Keratinocyte (primary cell): Measurements from ENCODE around the gene TMEM109. TPM values are rescaled to one million over a fixed set of nuclear protein-coding genes. Genes with fewer than 3 reads are reported as not detected.

Source experiments
- DNase-seq: peaks from one replicate; pipeline ENCODE4 v3.0.0-alpha.2; 2011; ENCODE audit warnings: low read depth, missing footprints, low spot score
- FAIRE-seq: peaks from 2 replicates; lab custom pipeline; 2011; peaks lifted over from hg19 to GRCh38; lab: Jason Lieb, UNC
- H2AFZ ChIP-seq: 2 replicates; pipeline ENCODE4 v1.6.0; 2012; ENCODE audit warnings: low read length, control low read depth, inconsistent platforms; ENCODE audit not compliant: control insufficient read depth
- H3K27ac ChIP-seq: 2 replicates; pipeline ENCODE4 v1.5.1; 2011; ENCODE audit warnings: low read length; ENCODE audit not compliant: control insufficient read depth, insufficient read depth
- H3K27me3 ChIP-seq: 3 replicates; pipeline ENCODE4 v1.6.0; 2011; ENCODE audit warnings: low read length; ENCODE audit not compliant: control insufficient read depth, insufficient read depth; ENCODE audit errors: extremely low read depth
- H3K36me3 ChIP-seq, 2 experiments: 2 replicates in 1 of 2; 3 replicates in 1 of 2; pipeline ENCODE4 v1.5.1; 2011; ENCODE audit warnings: low read length in 2 of 2, mild to moderate bottlenecking in 1 of 2; ENCODE audit not compliant: control insufficient read depth in 2 of 2, insufficient read depth in 2 of 2; ENCODE audit errors: extremely low read depth in 1 of 2
- H3K4me1 ChIP-seq: 3 replicates; pipeline ENCODE4 v1.5.1; 2011; ENCODE audit warnings: low read length; ENCODE audit not compliant: control insufficient read depth, insufficient read depth; ENCODE audit errors: extremely low read depth
- H3K4me2 ChIP-seq: 3 replicates; pipeline ENCODE4 v1.6.0; 2011; ENCODE audit warnings: low read depth, low read length; ENCODE audit not compliant: control insufficient read depth, insufficient read depth; ENCODE audit errors: extremely low read depth
- H3K4me3 ChIP-seq, 3 experiments: fragments of 200-600 bp in 1 of 3; sonication (generic) in 1 of 3; 2 replicates in 2 of 3; 3 replicates in 1 of 3; pipeline ENCODE4 v1.5.1; 2011 to 2016; ENCODE audit warnings: low read length in 3 of 3, mild to moderate bottlenecking in 3 of 3, control low read depth in 2 of 3, inconsistent platforms in 1 of 3, low read depth in 1 of 3, mixed read lengths in 1 of 3, mixed run types in 1 of 3, moderate library complexity in 1 of 3; ENCODE audit not compliant: control insufficient read depth in 2 of 3, insufficient read depth in 2 of 3; ENCODE audit errors: extremely low read depth in 1 of 3
- H3K79me2 ChIP-seq: 2 replicates; pipeline ENCODE4 v1.6.0; 2012; ENCODE audit warnings: low read length; ENCODE audit not compliant: control insufficient read depth, insufficient read depth
- H3K9ac ChIP-seq: 3 replicates; pipeline ENCODE4 v1.6.0; 2011; ENCODE audit warnings: low read length; ENCODE audit not compliant: control insufficient read depth, insufficient read depth; ENCODE audit errors: extremely low read depth
- H3K9me1 ChIP-seq: 3 replicates; pipeline ENCODE4 v1.6.0; 2011; ENCODE audit warnings: low read length; ENCODE audit not compliant: control insufficient read depth, insufficient read depth; ENCODE audit errors: extremely low read depth
- H3K9me3 ChIP-seq: 2 replicates; pipeline ENCODE4 v1.5.1; 2012; ENCODE audit warnings: low read depth, low read length; ENCODE audit not compliant: control insufficient read depth
- H4K20me1 ChIP-seq: 3 replicates; pipeline ENCODE4 v1.6.0; 2011; ENCODE audit warnings: low read length; ENCODE audit not compliant: control insufficient read depth, insufficient read depth; ENCODE audit errors: extremely low read depth
- CTCF ChIP-seq, 3 experiments: IDR thresholded peaks in 1 of 3; conservative IDR thresholded peaks in 1 of 3; optimal IDR thresholded peaks in 1 of 3; 2 replicates in 2 of 3; 3 replicates in 1 of 3; pipeline versions ENCODE3 to v1.5.1; 2011; ENCODE audit warnings: low read length in 3 of 3, mild to moderate bottlenecking in 3 of 3, moderate library complexity in 2 of 3, control low read depth in 1 of 3, inconsistent platforms in 1 of 3; ENCODE audit not compliant: insufficient read depth in 2 of 3; ENCODE audit errors: extremely low read depth in 1 of 3
- EZH2 ChIP-seq: IDR thresholded peaks from one replicate; pipeline ENCODE4 v1.6.1; 2012; ENCODE audit warnings: inconsistent platforms, mild to moderate bottlenecking, low read length, moderate library complexity
- dilution Hi-C: fragments of 300-500 bp; cut with MboI; formaldehyde crosslinking; loops from one replicate; pipeline ENCODE4 v1.7.0; 2020; ENCODE audit warnings: low sequenced_read_pairs; ENCODE audit not compliant: extremely low pct_ligation_motif_present
- polyA plus RNA-seq, 5 experiments: library from polyadenylated mRNA; depleted of rRNA in 3 of 5; stranded (reverse) in 3 of 5; stranded (forward) in 1 of 5; unstranded in 1 of 5; fragments of >200 nt; gene quantifications; 1 replicate in 1 of 5; 2 replicates in 3 of 5; 3 replicates in 1 of 5; pipeline versions ENCODE4 v1.2.1 to v1.2.3, GENCODE V29; 2011 to 2012; ENCODE audit warnings: missing spikeins in 2 of 5, low read depth in 1 of 5, low replicate concordance in 1 of 5

TMEM109 gene
- polyA plus RNA-seq, 1 donor (not counting 4 experiments of a cell fraction or from before 2014, with no cell fraction given): 25.2 TPM

DNA sequence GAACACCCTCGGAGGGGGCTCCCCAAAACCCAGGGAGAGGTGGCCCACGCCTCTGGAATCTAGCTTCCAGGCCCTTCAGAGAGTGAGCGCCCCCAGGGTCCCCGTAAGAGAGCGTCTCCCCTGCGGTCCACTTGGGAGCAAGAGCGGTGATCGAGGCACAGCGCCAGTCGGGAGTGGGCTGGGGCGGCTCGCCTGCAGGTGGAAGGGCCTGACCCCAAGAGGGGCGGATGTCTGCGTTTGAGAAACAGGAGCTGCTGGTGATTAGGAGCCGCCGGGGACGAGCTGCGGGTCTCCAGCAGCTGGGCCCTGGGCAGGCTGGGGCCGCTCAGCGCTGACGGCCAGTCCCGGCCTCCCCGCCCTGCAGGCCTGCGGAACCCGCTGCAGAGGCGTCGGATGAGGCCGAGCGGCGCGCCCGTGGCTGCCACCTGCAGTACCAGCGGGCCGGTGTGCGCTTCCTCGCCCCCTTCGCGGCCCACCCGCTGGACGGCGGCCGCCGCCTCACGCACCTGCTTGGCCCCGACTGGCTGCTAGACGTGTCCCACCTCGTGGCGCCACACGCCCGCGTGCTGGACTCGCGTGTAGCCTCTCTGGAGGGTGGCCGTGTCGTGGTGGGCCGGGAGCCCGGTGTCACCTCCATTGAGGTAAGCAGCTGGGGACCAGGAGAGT is 20.3 kb downstream of the TMEM109 start:
- peaks cover 12 to 32% of the 10 kb centered on the region in 2 experiments for H3K36me3 ChIP-seq
- no peaks in the 10 kb centered on the region for H3K9me1 ChIP-seq
- no peak for FAIRE-seq
- no peaks in the 10 kb centered on the region for H3K4me1 ChIP-seq
- no peaks in the 10 kb centered on the region for H3K27me3 ChIP-seq
- no peak overlapping the region for H3K27ac ChIP-seq
- no peaks in the 10 kb centered on the region for H3K9me3 ChIP-seq
- H2AFZ ChIP-seq: no peak overlapping the region
- no peak overlapping the region for H3K9ac ChIP-seq
- H3K4me2 ChIP-seq: no peak overlapping the region
- no peaks in the 10 kb centered on the region for H3K79me2 ChIP-seq
- no peak overlapping the region for H3K4me3 ChIP-seq
- H4K20me1 ChIP-seq: no peaks in the 10 kb centered on the region
- dilution Hi-C loops: no loop called here
- TF ChIP-seq CTCF (optimal IDR thresholded peaks at IDR 0.05 in 1 of 3, IDR thresholded peaks at IDR 0.05 in 1 of 3, conservative IDR thresholded peaks at IDR 0.05 in 1 of 3; ENCODE audit: extremely low read depth in 1 of 3, insufficient read depth in 2 of 3, low read length in 3 of 3): no peak
- DNase-seq: no peak

GRCh38 chr11:60934790-60935605 is 21.0 kb downstream of the TMEM109 start:
- DNase-seq (no peak), FAIRE-seq (no peak)
- H3K4me1 ChIP-seq: no peaks in the 10 kb centered on the region
- dilution Hi-C loops: no loop called here
- H3K36me3 ChIP-seq: peaks cover 12 to 27% of the 10 kb centered on the region in 2 experiments
- no peak overlapping the region for H2AFZ ChIP-seq
- H3K9ac ChIP-seq: no peak overlapping the region
- no peak for TF ChIP-seq CTCF (optimal IDR thresholded peaks at IDR 0.05 in 1 of 3, IDR thresholded peaks at IDR 0.05 in 1 of 3, conservative IDR thresholded peaks at IDR 0.05 in 1 of 3; ENCODE audit: extremely low read depth in 1 of 3, insufficient read depth in 2 of 3, low read length in 3 of 3)
- no peak for TF ChIP-seq EZH2
- no peaks in the 10 kb centered on the region for H3K9me1 ChIP-seq
- no peak overlapping the region for H3K4me3 ChIP-seq
- no peak overlapping the region for H3K4me2 ChIP-seq
- H4K20me1 ChIP-seq: no peaks in the 10 kb centered on the region
- H3K27me3 ChIP-seq: no peaks in the 10 kb centered on the region
- H3K9me3 ChIP-seq: no peaks in the 10 kb centered on the region
- no peak overlapping the region for H3K27ac ChIP-seq
- H3K79me2 ChIP-seq: no peaks in the 10 kb centered on the region
